CD1c-positive myeloid dendritic cell (primary cell): ENCODE results near the gene NOTCH4.
A peak's percentile ranks its signal among the peaks of the same experiment; 100 is the strongest.

ENCODE experiments used
- DNase-seq: peaks from one replicate; pipeline ENCODE4 v3.0.0-alpha.2; 2016; ENCODE audit errors: extremely low spot score

The NOTCH4 gene

DNA sequence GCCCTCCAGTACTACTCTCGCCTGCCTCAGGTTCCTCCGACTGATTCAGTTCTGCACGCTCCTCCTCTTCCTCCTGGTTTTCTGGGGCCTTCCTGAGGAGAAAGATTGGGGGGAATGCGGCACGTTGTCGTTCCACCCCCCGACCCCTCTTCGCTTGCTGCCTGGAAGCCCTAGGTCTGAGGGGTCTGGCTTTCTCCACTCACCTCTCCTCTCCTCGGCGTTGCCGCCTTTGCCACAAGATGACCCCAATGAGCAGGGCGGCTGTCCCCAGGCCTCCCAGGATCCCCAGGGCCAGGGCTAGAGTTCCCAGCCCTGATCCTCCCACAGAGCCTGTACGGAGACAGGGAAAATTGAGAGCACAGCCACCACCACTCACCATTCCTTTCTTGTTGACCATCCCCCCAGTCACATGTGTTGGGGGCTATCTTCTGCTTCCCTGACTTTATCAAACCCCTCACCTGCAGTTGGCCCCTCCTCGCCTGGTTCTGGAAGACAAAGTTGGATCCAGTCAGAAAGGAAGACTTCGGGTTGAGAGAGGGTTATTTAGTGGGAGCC is 42.6 kb downstream of the NOTCH4 start:
- DNase-seq, result no peak

GRCh38 chr6:32179766-32180405 is 44.0 kb downstream of the NOTCH4 start:
- DNase-seq, result no peak

DNA sequence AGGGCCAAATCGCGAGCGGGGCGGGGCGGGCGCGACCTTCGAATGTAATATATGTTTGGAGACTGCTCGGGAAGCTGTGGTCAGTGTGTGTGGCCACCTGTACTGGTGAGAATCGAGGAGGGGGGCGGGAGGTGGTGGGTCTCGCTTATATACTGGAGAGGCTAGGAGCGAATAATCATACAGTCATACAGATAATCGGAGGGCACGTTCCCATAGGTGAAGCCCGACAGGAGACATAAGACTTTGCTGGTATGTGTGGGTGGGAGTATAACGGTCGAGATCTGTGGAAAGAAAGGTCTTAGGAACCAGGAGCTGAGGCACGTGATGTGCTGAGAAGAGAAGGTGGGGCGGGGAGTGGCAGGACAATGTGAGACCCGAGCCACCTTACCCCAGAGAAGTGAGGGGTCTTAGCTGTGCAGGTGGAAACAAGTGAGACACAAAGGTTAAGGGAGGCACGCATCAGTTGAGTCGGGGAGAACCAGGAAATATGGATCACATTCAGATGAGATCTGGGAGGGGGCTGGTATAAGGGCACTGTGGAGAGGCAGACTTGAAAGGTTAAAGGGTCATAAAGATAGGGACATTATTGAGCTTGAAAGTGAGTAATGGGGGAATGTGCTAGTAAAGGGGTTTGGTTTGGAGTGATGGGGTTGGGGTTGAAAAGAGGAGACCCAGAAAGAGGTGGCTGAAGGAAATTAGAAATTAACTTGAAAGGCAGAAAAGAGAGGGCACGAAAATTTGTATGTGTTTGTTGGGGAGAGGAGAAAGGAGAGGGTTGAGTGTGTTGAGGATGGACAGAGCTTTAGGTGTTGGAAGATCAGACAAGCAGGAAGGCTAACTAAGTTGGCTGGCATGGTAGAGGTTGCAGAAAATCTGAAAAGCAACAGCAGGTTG is 45.1 kb downstream of the NOTCH4 start:
- DNase-seq, result no peak

GRCh38 chr6:32177788-32178546 is 45.9 kb downstream of the NOTCH4 start, which contains the start of gene RNF5:
Gene RNF5 (plus strand): TSS chr6:32178405. CDS start chr6:32178512, 107 bp downstream.
- peak; percentile 99 for DNase-seq

GRCh38 chr6:32177183-32177787 is 46.6 kb downstream of the NOTCH4 start:
- no peak for DNase-seq

GRCh38 chr6:32176476-32177182 is 47.2 kb downstream of the NOTCH4 start:
- no peak for DNase-seq

- DNase-seq, result peak; percentile 95
These were observed 48.0 kb downstream of the NOTCH4 start, which contains the start of gene AGPAT1 for GRCh38 chr6:32175711-32176475. Gene AGPAT1 (minus strand): TSS chr6:32176084. CDS start chr6:32171496, 4,588 bp downstream.

DNA sequence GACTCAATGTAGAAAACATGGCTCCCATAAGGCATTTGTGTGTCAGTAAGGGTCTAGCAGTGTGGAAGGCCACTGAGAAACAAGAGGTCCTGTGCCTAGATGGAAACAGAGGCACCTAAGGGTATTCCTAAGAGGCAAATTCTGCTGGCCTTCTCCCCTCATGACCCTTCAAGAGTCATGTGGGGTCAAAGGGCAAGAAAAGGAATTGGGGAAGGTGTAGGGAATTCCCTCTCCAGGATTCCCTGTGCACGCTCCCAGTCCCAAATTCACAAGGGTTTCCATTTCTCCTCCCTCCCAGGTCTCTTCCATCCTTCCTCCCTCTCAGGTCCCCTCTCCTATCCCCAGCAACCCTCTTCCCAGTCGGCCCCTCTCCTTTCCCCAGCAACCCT is 48.6 kb downstream of the NOTCH4 start:
- DNase-seq, result no peak

DNA sequence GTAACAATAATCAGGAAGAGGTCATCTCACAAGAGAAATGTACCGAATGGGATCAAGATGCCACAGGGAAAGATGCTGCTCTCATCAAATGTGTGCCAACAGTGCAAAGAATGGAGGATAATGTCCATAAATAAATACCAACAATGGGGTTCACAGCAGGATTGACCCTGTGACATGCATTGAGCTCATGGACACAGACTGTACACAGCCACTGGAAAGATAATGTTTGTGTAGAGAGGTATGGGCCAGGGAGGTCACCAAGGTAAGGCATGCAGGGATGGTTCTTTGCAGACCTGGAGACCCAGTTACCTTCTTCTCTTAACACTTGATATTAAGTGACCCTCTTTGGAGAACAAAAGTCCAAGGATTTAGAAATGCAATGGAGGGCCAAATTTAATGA is 49.5 kb downstream of the NOTCH4 start:
- no peak for DNase-seq

DNA sequence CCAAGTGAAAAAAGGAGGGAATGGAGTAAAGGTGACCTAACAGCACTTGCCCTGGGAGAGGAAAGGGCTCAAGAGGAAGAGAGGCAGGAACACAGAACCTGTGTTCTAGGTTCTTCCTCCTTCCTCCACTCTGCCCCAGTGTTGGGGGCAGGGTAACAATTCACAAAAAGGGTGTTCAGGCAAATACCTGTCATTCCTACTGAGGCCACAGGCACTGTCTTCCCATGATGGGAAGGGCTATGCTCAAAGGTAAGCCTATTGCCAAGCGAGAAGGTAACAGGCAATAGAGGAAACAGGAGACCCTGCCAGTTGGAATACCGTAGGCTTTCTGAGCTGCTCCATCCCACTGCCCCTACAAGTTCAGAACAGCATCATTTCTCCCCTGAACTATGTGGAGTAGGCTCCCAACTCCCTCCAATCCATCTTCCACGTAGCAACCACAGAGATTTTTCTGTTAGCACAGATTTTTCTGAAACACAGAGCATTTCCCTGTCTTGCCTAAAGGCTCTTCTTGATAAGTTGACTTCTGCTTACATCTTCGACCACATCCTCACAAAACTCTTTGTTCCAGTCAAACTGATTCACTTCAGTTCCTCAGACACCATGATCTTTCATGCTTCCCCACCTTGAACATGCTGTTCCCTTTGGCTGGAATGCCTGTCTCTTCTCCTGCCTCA is 50.7 kb downstream of the NOTCH4 start:
- DNase-seq, result peak; percentile 37

DNA sequence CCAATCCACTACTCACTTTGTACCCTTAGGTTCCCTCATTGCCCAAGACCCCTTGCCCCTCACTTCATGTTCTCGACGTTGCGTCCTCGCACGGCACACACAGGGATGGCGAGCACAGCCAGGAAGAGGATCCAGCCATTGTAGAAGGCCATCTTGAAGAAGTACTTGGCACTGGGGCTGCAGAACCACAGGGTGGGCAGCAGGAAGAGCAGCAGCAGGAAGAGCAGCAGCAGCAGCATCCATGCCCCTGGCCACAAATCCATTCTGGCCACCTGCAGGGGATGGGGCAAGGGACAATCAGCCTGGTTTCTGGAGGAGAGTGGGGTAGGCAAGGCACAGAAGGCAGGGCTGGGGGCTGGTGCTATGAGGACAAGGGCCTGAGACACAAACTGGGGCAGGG is 52.6 kb downstream of the NOTCH4 start:
- DNase-seq, result no peak

GRCh38 chr6:32170294-32170693 is 53.6 kb downstream of the NOTCH4 start:
- no peak for DNase-seq

DNA sequence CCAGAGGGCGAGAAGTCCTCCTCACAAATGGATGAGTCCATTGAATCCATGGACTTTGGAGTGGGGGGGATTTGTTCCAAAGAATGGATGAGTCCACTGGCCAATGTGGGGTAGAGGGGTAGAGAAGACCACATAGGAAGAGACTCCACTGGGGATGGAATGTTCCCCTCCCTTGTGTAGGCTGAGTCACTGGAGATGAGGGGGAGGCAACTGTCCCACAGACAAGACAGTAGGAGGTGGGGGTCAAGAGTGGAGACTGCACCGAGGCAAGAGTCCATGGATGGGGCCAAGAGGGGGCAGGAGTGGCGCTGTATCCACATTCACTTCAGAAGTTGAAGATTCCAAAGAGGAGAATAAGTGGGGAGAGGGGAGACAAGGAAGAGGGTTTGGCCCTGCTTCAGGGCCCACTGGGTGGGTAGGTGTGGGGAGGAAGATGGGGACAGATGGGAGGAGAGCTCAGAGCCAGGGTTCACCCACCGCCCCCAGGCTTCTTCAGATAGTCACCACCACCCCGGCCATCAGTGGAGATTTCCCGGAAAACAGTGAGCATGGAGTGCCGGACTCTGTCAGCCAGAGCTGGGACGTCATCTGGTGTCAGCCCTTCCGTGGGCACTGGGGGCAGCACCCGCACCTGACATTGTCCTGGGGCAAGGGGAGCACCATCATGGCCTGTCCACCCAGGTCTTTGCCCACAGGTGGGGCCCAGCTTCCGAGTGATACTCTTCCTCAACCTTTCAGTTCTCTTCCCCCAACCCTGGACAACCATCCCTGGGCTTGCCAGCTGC is 54.9 kb downstream of the NOTCH4 start:
- DNase-seq, result no peak

DNA sequence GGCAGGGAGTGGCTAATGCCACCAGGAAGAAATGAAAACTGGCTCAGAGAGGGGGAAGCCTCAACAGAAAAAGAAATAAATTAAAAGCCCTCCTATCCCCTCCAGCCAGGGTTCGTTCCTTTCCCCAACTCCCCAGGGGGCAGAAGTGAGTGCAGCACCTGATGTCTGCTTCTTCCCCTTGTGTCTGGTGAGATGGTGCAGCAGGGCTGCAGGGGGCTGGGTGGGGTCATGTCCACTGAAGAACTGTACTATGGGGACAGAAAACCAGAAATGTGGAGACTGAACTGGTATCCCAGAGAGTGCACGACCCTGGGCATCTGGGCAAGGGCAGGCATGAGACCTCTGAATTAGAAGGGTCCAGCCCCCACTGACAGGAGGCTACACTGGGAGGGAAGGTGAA is 55.5 kb downstream of the NOTCH4 start:
- DNase-seq, result no peak

GRCh38 chr6:32167761-32168262 is 56.1 kb downstream of the NOTCH4 start:
- DNase-seq, result no peak

DNA sequence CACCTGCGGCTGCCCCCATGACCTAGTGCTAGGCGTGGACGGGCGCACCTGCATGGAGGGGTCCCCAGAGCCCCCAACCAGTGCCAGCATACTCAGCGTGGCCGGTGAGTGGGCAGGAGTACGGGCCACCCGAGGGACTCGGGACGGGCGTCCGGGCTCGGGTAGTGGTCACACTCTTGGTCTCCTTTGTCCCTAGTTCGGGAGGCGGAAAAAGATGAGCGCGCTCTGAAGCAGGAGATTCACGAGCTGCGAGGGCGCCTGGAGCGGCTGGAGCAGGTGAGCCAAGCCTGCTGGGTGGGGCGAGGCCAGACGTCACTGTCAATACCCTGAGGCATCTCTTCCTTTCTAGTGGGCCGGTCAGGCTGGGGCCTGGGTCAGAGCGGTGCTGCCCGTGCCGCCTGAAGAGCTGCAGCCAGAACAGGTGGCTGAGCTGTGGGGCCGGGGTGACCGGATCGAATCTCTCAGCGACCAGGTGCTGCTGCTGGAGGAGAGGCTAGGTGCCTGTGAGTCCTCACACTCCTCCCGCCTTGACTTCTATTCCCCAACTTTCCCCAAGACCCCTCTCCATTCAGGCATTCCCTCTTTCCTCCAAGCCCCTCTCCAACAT is 56.6 kb downstream of the NOTCH4 start:
- no peak for DNase-seq

DNA sequence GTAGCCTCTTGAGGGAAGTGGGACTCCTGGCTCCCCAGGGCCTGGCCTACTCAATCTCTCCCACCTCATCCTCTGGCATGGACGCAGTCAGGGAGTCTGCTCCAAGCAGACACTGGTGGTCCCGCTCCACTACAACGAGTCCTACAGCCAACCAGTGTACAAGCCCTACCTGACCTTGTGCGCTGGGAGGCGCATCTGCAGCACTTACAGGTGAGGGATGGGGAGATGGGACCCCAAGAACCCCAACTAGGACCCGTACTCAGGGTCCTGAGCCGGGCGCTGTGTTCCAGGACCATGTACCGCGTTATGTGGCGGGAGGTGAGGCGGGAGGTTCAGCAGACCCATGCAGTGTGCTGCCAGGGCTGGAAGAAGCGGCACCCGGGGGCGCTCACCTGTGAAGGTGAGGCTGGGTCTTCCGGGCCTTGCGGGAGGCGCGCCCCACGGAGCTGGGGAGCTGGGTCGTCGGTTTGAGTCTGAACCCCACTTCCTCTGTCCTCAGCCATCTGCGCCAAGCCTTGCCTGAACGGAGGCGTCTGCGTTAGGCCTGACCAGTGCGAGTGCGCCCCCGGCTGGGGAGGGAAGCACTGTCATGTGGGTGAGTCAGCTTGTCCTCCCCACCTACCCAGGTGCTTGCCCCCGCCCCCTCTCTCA is 57.3 kb downstream of the NOTCH4 start:
- no peak for DNase-seq

DNA sequence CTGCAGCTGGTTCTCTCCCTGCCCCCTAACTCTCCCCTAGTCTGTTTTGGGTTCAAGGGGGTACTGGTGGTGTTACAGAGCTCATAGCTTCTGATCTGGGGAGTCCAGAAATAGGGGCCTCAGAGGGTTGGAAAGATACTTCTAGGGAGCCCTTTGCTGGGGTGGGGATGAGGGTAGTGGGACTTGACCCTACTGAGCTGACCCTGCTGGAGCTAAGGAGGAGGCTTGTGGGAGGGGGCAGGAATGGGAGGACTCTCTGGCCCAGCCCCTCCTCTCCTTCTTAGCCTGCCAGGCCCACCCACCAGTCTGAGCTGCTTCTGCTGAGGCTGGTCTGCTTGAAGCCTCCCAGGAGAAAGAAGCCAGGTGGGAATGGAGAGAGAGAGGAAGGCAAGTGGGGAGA is 59.6 kb downstream of the NOTCH4 start, which contains the start of gene EGFL8:
TSS of gene EGFL8 (plus strand) at position 301 of the 400 bp plus-strand sequence. CDS start 1,571 bp downstream, outside the sequence.
- DNase-seq, result no peak
